Measurements from ENCODE around the gene CADPS. TPM values are rescaled to one million over a fixed set of nuclear protein-coding genes. Genes with fewer than 3 reads are reported as not detected.

The CADPS gene
- total RNA-seq, 1 experiment from 2014 or later: not detected

DNA sequence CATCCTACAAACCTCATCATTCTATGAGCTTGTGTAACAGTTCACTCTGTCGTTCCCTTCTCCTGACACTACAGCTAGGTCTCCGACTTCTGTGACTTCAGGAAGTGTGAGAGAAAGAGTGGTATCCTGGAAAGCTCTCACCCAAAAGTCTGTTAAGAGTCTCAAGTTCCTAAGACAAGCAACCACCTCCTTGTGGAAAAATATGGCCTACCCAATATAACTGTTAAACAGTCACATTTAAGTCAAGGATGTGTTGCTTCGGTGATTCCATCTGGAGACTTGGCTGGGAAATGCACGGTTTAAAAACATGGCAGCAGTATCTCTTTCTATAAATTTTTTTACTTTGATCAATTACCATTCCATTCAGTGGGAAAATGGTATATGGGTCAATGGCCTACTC is 515.7 kb downstream of the CADPS start:
- in situ Hi-C loops (cut with HindIII; ENCODE audit: low pct_unique_long_range_greater_than_20kb, low sequenced_read_pairs): no loop called here
- H3K27ac ChIP-seq (ENCODE audit: low read length): no peak overlapping the region
- ATAC-seq (no peak), DNase-seq (ENCODE audit: low read depth, low spot score) (no peak)
- intact Hi-C loops (cut with micrococcal nuclease; ENCODE audit: unreplicated experiment): no loop called here
- ChIA-PET CTCF (no interaction called here), POLR2A (no interaction called here)
- no peaks in the 10 kb centered on the region for H3K36me3 ChIP-seq (ENCODE audit: control insufficient read depth, insufficient read depth, low read length)
- TF ChIP-seq, protein P1, sequence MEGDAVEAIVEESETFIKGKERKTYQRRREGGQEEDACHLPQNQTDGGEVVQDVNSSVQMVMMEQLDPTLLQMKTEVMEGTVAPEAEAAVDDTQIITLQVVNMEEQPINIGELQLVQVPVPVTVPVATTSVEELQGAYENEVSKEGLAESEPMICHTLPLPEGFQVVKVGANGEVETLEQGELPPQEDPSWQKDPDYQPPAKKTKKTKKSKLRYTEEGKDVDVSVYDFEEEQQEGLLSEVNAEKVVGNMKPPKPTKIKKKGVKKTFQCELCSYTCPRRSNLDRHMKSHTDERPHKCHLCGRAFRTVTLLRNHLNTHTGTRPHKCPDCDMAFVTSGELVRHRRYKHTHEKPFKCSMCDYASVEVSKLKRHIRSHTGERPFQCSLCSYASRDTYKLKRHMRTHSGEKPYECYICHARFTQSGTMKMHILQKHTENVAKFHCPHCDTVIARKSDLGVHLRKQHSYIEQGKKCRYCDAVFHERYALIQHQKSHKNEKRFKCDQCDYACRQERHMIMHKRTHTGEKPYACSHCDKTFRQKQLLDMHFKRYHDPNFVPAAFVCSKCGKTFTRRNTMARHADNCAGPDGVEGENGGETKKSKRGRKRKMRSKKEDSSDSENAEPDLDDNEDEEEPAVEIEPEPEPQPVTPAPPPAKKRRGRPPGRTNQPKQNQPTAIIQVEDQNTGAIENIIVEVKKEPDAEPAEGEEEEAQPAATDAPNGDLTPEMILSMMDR (IDR thresholded peaks at IDR 0.05): no peak
- no peak for TF ChIP-seq SIN3A (IDR thresholded peaks at IDR 0.05; ENCODE audit: borderline replicate concordance, insufficient read depth, low read depth, low read length)
- TF ChIP-seq POLR2AphosphoS5 (IDR thresholded peaks at IDR 0.05; ENCODE audit: low read depth, low read length): no peak
- TF ChIP-seq TCF7L2 (IDR thresholded peaks at IDR 0.05; ENCODE audit: low read depth, low read length): no peak
- TF ChIP-seq, protein P2, sequence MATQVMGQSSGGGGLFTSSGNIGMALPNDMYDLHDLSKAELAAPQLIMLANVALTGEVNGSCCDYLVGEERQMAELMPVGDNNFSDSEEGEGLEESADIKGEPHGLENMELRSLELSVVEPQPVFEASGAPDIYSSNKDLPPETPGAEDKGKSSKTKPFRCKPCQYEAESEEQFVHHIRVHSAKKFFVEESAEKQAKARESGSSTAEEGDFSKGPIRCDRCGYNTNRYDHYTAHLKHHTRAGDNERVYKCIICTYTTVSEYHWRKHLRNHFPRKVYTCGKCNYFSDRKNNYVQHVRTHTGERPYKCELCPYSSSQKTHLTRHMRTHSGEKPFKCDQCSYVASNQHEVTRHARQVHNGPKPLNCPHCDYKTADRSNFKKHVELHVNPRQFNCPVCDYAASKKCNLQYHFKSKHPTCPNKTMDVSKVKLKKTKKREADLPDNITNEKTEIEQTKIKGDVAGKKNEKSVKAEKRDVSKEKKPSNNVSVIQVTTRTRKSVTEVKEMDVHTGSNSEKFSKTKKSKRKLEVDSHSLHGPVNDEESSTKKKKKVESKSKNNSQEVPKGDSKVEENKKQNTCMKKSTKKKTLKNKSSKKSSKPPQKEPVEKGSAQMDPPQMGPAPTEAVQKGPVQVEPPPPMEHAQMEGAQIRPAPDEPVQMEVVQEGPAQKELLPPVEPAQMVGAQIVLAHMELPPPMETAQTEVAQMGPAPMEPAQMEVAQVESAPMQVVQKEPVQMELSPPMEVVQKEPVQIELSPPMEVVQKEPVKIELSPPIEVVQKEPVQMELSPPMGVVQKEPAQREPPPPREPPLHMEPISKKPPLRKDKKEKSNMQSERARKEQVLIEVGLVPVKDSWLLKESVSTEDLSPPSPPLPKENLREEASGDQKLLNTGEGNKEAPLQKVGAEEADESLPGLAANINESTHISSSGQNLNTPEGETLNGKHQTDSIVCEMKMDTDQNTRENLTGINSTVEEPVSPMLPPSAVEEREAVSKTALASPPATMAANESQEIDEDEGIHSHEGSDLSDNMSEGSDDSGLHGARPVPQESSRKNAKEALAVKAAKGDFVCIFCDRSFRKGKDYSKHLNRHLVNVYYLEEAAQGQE (IDR thresholded peaks at IDR 0.05; ENCODE audit: insufficient read depth in 1 of 2, low read depth in 2 of 2, low read length in 1 of 2): no peak
- BruUV-seq (replicated peaks): no TSS peak
- H3K4me1 ChIP-seq (ENCODE audit: control insufficient read depth, insufficient read depth, low read length): no peaks in the 10 kb centered on the region
- no peaks in the 10 kb centered on the region for H3K9me3 ChIP-seq (ENCODE audit: control insufficient read depth, insufficient read depth, low read depth, low read length)
- peaks cover 4% of the 10 kb centered on the region; the same call in 1 of the 2 replicates for H3K27me3 ChIP-seq (ENCODE audit: control insufficient read depth, insufficient read depth, low read length)
- H3K4me3 ChIP-seq (ENCODE audit: low read depth in 2 of 2, low read length in 2 of 2): no peak overlapping the region

DNA sequence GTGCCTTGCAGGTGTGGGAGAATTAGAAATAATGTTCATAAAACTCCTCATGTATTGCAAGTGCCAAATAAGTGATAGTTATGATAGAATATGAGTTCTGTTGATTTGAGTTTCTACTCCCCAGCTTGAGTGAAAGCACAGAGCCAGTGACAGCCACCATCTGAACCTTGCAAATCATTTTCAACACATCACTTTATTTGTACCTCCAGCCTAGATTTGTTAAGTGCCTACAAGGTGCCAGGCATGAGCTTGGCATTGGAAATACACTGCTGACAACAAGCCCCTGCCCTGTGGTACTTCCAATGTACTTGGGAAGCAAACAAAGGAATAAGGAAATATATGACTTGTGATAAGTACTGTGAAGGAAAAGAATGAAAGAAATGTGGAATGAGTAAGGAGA is 518.9 kb downstream of the CADPS start:
- H3K36me3 ChIP-seq (ENCODE audit: control insufficient read depth, insufficient read depth, low read length): no peaks in the 10 kb centered on the region
- ChIA-PET POLR2A (no interaction called here), CTCF (no interaction called here)
- TF ChIP-seq, protein P2 (IDR thresholded peaks at IDR 0.05; ENCODE audit: insufficient read depth in 1 of 2, low read depth in 2 of 2, low read length in 1 of 2): no peak
- TF ChIP-seq TCF7L2 (IDR thresholded peaks at IDR 0.05; ENCODE audit: low read depth, low read length) (no peak), SIN3A (IDR thresholded peaks at IDR 0.05; ENCODE audit: borderline replicate concordance, insufficient read depth, low read depth, low read length) (no peak), POLR2AphosphoS5 (IDR thresholded peaks at IDR 0.05; ENCODE audit: low read depth, low read length) (no peak)
- TF ChIP-seq, protein P1 (IDR thresholded peaks at IDR 0.05): no peak
- intact Hi-C loops (cut with micrococcal nuclease; ENCODE audit: unreplicated experiment): no loop called here
- peaks cover 4% of the 10 kb centered on the region; the same call in 1 of the 2 replicates for H3K27me3 ChIP-seq (ENCODE audit: control insufficient read depth, insufficient read depth, low read length)
- H3K27ac ChIP-seq (ENCODE audit: low read length): no peak overlapping the region
- H3K4me3 ChIP-seq (ENCODE audit: low read depth in 2 of 2, low read length in 2 of 2): no peak overlapping the region
- H3K9me3 ChIP-seq (ENCODE audit: control insufficient read depth, insufficient read depth, low read depth, low read length): no peaks in the 10 kb centered on the region
- in situ Hi-C loops (cut with HindIII; ENCODE audit: low pct_unique_long_range_greater_than_20kb, low sequenced_read_pairs): no loop called here
- no peak for ATAC-seq
- no TSS peak for BruUV-seq (replicated peaks)
- no peaks in the 10 kb centered on the region for H3K4me1 ChIP-seq (ENCODE audit: control insufficient read depth, insufficient read depth, low read length)
- DNase-seq (ENCODE audit: low read depth, low spot score): no peak
